ENCODE measurements around the gene C1orf232. TPM values are rescaled to one million over a fixed set of nuclear protein-coding genes. Genes with fewer than 3 reads are reported as not detected.

Gene C1orf232
- total RNA-seq, 1 experiment from 2014 or later = not detected

GRCh38 chr1:26132128-26132833, 36.5 kb downstream of the C1orf232 start:
- Histone ChIP-seq H3K4me1 (no peaks in the 10 kb centered on the region), H3K36me3 (ENCODE audit: control insufficient read depth, insufficient read depth, low read length) (no peaks in the 10 kb centered on the region), H3K27me3 (replicated peaks; ENCODE audit: control insufficient read depth, insufficient read depth, low read length) (no peaks in the 10 kb centered on the region), H3K9me3 (no peaks in the 10 kb centered on the region), H3K4me3 (ENCODE audit: low read depth, low read length) (no peak overlapping the region)
- ChIA-PET CTCF (interaction anchor here (0.9 kb wide), 1 partner anchor 37 kb away, joined by 3 read pairs; the partner anchor contains the start of gene ZNF593), POLR2A (interaction anchor here (0.6 kb wide), 1 partner anchor 227 kb away, joined by 3 read pairs; no protein-coding TSS in a partner anchor)
- intact Hi-C loops (cut with micrococcal nuclease; ENCODE audit: unreplicated experiment) = no loop called here
- no peak overlapping the region for H3K4me3 Mint-ChIP-seq (ENCODE audit: unreplicated experiment)
- BruUV-seq (replicated peaks) = no TSS peak
- no peak for TF ChIP-seq CTCF (IDR thresholded peaks at IDR 0.05; ENCODE audit: insufficient read depth in 1 of 2, low read depth in 1 of 2, low read length in 1 of 2, severe bottlenecking in 1 of 2, unreplicated experiment in 1 of 2)
- no peak overlapping the region for H3K27ac Mint-ChIP-seq (ENCODE audit: unreplicated experiment)
- H3K9me3 Mint-ChIP-seq (ENCODE audit: unreplicated experiment) = no peaks in the 10 kb centered on the region
- DNase-seq = peak in 1 of 2 experiments; percentile 24
- H3K4me1 Mint-ChIP-seq (ENCODE audit: low read depth, unreplicated experiment) = no peaks in the 10 kb centered on the region
- H3K36me3 Mint-ChIP-seq (ENCODE audit: insufficient read depth, unreplicated experiment) = no peaks in the 10 kb centered on the region
- no peaks in the 10 kb centered on the region for H3K27me3 Mint-ChIP-seq (ENCODE audit: insufficient read depth, unreplicated experiment)

GRCh38 chr1:26130695-26131094, 38.1 kb downstream of the C1orf232 start:
- Histone ChIP-seq H3K9me3 (no peaks in the 10 kb centered on the region), H3K36me3 (ENCODE audit: control insufficient read depth, insufficient read depth, low read length) (no peaks in the 10 kb centered on the region), H3K4me3 (ENCODE audit: low read depth, low read length) (no peak overlapping the region), H3K4me1 (0 out of 2 replicates have a peak, but pooled peaks cover 4% of the 10 kb centered on the region), H3K27me3 (replicated peaks; ENCODE audit: control insufficient read depth, insufficient read depth, low read length) (no peaks in the 10 kb centered on the region)
- ChIA-PET CTCF (interaction anchor here (1.0 kb wide), 1 partner anchor 95 kb away, joined by 4 read pairs; no protein-coding TSS in a partner anchor), POLR2A (no interaction called here)
- Mint-ChIP-seq H3K4me1 (ENCODE audit: low read depth, unreplicated experiment) (no peaks in the 10 kb centered on the region), H3K27me3 (ENCODE audit: insufficient read depth, unreplicated experiment) (no peaks in the 10 kb centered on the region), H3K27ac (ENCODE audit: unreplicated experiment) (no peak overlapping the region), H3K36me3 (ENCODE audit: insufficient read depth, unreplicated experiment) (no peaks in the 10 kb centered on the region), H3K4me3 (ENCODE audit: unreplicated experiment) (no peak overlapping the region), H3K9me3 (ENCODE audit: unreplicated experiment) (no peaks in the 10 kb centered on the region)
- intact Hi-C loops (cut with micrococcal nuclease; ENCODE audit: unreplicated experiment) = no loop called here
- TF ChIP-seq CTCF (IDR thresholded peaks at IDR 0.05; ENCODE audit: insufficient read depth in 1 of 2, low read depth in 1 of 2, low read length in 1 of 2, severe bottlenecking in 1 of 2, unreplicated experiment in 1 of 2) = no peak
- DNase-seq = no peak
- no TSS peak for BruUV-seq (replicated peaks)

GRCh38 chr1:26129778-26130177, 39.0 kb downstream of the C1orf232 start:
- no peak overlapping the region for H3K4me3 ChIP-seq (ENCODE audit: low read depth, low read length)
- H3K4me1 Mint-ChIP-seq (ENCODE audit: low read depth, unreplicated experiment) = no peaks in the 10 kb centered on the region
- TF ChIP-seq CTCF (IDR thresholded peaks at IDR 0.05; ENCODE audit: insufficient read depth in 1 of 2, low read depth in 1 of 2, low read length in 1 of 2, severe bottlenecking in 1 of 2, unreplicated experiment in 1 of 2) = no peak
- no peak for DNase-seq
- CTCF ChIA-PET = no interaction called here
- intact Hi-C loops (cut with micrococcal nuclease; ENCODE audit: unreplicated experiment) = no loop called here
- H3K36me3 ChIP-seq (ENCODE audit: control insufficient read depth, insufficient read depth, low read length) = no peaks in the 10 kb centered on the region
- H3K27me3 Mint-ChIP-seq (ENCODE audit: insufficient read depth, unreplicated experiment) = no peaks in the 10 kb centered on the region
- H3K27me3 ChIP-seq (replicated peaks; ENCODE audit: control insufficient read depth, insufficient read depth, low read length) = no peaks in the 10 kb centered on the region
- H3K9me3 Mint-ChIP-seq (ENCODE audit: unreplicated experiment) = no peaks in the 10 kb centered on the region
- H3K4me1 ChIP-seq = 0 out of 2 replicates have a peak, but pooled peaks cover 4% of the 10 kb centered on the region
- no peak overlapping the region for H3K4me3 Mint-ChIP-seq (ENCODE audit: unreplicated experiment)
- H3K27ac Mint-ChIP-seq (ENCODE audit: unreplicated experiment) = no peak overlapping the region
- BruUV-seq (replicated peaks) = no TSS peak
- H3K36me3 Mint-ChIP-seq (ENCODE audit: insufficient read depth, unreplicated experiment) = no peaks in the 10 kb centered on the region
- POLR2A ChIA-PET = no interaction called here
- H3K9me3 ChIP-seq = no peaks in the 10 kb centered on the region
